Subcutaneous preadipocyte (primary cell): ENCODE measurements around the gene ZNF398. TPM values are rescaled to one million over a fixed set of nuclear protein-coding genes. Genes with fewer than 3 reads are reported as not detected.

Experiments
- small RNA-seq: library from RNA; depleted of rRNA; stranded (forward); fragments of <200 nt; gene quantifications from one replicate; pipeline ENCODE3, GENCODE V24; 2012
- total RNA-seq: library from RNA; depleted of rRNA; stranded (reverse); fragments of >200 nt; gene quantifications from 2 replicates; pipeline ENCODE4 v1.2.3, GENCODE V29; 2012

The ZNF398 gene, protein sequence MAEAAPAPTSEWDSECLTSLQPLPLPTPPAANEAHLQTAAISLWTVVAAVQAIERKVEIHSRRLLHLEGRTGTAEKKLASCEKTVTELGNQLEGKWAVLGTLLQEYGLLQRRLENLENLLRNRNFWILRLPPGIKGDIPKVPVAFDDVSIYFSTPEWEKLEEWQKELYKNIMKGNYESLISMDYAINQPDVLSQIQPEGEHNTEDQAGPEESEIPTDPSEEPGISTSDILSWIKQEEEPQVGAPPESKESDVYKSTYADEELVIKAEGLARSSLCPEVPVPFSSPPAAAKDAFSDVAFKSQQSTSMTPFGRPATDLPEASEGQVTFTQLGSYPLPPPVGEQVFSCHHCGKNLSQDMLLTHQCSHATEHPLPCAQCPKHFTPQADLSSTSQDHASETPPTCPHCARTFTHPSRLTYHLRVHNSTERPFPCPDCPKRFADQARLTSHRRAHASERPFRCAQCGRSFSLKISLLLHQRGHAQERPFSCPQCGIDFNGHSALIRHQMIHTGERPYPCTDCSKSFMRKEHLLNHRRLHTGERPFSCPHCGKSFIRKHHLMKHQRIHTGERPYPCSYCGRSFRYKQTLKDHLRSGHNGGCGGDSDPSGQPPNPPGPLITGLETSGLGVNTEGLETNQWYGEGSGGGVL
- total RNA-seq: 13.2 and 17.2 TPM in 2 replicates

GRCh38 chr7:149147072-149147751 lies at the start of gene ZNF398:
Gene ZNF398, plus strand, starts transcription at chr7:149147453. Its CDS starts 290 bp downstream, at chr7:149147743.

GRCh38 chr7:149125863-149126661 lies 21.2 kb upstream of the ZNF398 start, which contains the start of gene ZNF425:
Gene ZNF425, minus strand, starts transcription at chr7:149126324. Its CDS starts 111 bp downstream, at chr7:149126213.

DNA sequence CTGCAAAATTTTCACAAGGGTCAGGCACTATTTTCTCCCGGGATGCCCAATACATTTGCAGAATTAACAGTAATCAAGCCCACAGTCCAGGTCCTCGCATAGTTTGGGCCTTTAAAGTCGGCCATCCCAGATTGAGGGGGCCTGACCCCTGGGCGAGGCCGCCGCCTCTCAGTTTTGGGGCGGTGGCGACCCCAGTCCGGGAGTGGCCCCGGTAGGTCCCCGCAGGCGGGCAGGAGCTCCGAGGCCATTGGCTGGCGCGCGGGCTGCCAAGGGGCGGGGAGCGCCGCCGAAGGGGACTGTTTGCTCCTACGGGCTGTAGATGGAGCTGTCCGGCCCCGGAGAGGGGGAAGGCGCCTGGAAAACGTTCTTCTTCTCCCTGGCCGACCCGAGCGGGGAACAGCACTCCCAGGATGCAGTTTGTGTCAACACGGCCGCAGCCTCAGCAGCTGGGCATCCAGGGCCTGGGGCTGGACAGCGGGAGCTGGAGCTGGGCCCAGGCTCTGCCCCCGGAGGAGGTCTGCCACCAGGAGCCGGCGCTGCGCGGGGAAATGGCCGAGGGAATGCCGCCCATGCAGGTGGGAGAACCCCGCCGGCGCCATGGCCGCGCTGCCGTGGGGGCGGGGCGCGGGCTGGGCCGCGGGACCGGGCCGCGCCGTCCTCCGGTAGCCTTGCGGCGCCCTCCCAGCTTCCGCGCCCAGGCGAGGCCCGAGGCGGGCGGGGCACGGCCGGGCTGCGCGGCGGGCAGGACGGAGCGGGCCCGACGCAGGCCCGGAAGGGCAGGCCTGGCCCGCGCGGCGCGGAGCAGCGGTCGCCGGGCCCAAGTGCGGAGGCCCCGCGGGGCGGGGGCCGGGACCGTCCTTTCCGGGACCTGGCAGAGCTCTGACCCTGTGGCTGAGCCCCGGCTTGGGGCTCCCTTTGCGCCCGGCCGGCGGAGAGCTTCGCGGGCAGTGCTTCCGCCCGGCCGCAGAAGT lies 48.2 kb downstream of the ZNF398 start, which contains the start of gene ZNF282:
Gene ZNF282, plus strand, starts transcription at position 367 of the 971 bp plus-strand sequence. Its CDS starts 44 bp downstream, at position 411.

Small RNA genes lying within 50 kb of the gene (small RNA-seq; reads per million reads assigned to genes)
- gene AC004890.1: not detected
- not detected for gene RN7SL521P

Other genes starting within 250 kb of the ZNF398 start
- gene PDIA4, start 118.9 kb upstream of the ZNF398 start, total RNA-seq: 226 and 348 TPM in 2 replicates
- 4.4 and 7.4 TPM in 2 replicates for gene ZNF786, start 56.7 kb upstream of the ZNF398 start, total RNA-seq
- gene ZNF425, start 21.1 kb upstream of the ZNF398 start, total RNA-seq: 1.6 and 2.2 TPM in 2 replicates
- gene ZNF282, start 48.1 kb downstream of the ZNF398 start, total RNA-seq: 21.3 and 38.9 TPM in 2 replicates
- gene ZNF212, start 92.2 kb downstream of the ZNF398 start, total RNA-seq: 4.4 and 4.5 TPM in 2 replicates
- 6.6 and 8.0 TPM in 2 replicates for gene ZNF783, start 114.7 kb downstream of the ZNF398 start, total RNA-seq